ENCODE measurements around the gene DTHD1.

DNA sequence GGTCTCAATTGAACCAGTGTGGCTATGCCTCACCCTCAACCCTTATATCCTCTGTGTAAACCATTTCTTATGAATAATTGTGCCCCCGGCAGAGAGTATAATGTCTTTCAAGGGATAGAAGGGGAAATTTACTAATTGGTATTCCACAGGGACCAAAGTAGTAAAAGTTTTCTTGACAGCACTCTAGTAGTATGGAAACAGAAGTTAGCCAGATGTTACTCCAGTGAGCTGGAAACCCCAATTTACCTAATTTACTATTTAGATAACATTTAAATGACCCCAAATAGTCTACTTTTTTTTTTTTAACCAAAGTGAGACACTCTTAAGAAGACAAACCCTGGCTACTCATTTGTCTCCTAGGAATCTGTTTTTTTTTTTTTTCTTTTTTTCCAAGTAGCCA lies 32.3 kb downstream of the DTHD1 start:
- TF ChIP-seq EZH2phosphoT487 (IDR thresholded peaks at IDR 0.05; ENCODE audit: borderline replicate concordance, low read depth) (no peak), REST (IDR thresholded peaks at IDR 0.05; ENCODE audit: low read depth, low read length) (no peak), MXI1 (IDR thresholded peaks at IDR 0.05; ENCODE audit: low read depth, low read length) (no peak), CTCF (IDR thresholded peaks at IDR 0.05) (no peak), MEF2A (IDR thresholded peaks at IDR 0.05; ENCODE audit: borderline replicate concordance, low read depth) (no peak), RAD21 (IDR thresholded peaks at IDR 0.05; ENCODE audit: low read length) (no peak)
- TF ChIP-seq, protein P1, sequence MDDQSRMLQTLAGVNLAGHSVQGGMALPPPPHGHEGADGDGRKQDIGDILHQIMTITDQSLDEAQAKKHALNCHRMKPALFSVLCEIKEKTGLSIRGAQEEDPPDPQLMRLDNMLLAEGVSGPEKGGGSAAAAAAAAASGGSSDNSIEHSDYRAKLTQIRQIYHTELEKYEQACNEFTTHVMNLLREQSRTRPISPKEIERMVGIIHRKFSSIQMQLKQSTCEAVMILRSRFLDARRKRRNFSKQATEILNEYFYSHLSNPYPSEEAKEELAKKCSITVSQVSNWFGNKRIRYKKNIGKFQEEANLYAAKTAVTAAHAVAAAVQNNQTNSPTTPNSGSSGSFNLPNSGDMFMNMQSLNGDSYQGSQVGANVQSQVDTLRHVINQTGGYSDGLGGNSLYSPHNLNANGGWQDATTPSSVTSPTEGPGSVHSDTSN (IDR thresholded peaks at IDR 0.05), result no peak

All from SK-N-SH (cell line).